OCI-LY3 (cell line): ENCODE results near the gene C4B.

Source experiments
- EZH2phosphoT487 ChIP-seq: fragments of 200-600 bp; shearing (Covaris generic); IDR thresholded peaks from 2 replicates; pipeline ENCODE4 v1.6.1; 2018; ENCODE audit warnings: antibody characterized with exemption, mixed run types, low read depth
- TF ChIP-seq, protein P1 (sequence below): fragments of 200-600, 300-600 bp; sonication (generic); IDR thresholded peaks from 2 replicates; pipeline ENCODE4 v1.5.1; 2014; ENCODE audit warnings: antibody characterized with exemption, low read length, low read depth

DNA sequence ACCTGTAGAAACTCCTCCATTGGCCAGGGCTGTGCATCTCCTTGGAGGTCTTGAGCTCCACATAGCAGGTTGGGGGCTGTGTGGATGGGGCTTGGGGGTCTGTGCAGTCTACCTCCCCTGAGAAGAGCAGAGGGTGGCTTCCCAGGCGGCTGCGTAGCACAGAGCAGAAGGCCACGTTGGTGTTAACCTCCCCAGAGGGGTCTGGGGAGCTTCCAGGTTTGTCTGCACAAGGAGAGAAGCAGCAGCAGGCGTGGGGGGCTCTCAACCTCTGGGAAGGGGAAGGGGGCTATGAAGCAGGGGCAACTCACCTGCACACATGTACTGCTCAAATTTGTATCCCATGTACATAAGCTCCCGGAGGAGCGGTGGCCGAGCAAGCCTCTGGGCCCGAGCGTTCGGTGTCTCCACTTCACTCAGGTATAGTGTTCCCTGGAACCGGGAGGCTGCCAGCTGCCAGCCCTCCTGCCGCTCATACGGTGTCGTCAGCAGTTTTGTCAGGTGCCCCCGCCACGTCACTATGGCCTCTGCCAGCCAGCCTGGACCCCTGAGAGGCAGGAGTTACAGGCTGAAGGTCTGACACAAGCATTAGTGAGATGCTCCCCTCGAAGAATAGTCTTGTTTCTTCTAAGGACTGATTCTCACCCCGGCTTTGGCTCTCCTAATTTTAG lies 43.9 kb upstream of the C4B start:
- TF ChIP-seq, protein P1, sequence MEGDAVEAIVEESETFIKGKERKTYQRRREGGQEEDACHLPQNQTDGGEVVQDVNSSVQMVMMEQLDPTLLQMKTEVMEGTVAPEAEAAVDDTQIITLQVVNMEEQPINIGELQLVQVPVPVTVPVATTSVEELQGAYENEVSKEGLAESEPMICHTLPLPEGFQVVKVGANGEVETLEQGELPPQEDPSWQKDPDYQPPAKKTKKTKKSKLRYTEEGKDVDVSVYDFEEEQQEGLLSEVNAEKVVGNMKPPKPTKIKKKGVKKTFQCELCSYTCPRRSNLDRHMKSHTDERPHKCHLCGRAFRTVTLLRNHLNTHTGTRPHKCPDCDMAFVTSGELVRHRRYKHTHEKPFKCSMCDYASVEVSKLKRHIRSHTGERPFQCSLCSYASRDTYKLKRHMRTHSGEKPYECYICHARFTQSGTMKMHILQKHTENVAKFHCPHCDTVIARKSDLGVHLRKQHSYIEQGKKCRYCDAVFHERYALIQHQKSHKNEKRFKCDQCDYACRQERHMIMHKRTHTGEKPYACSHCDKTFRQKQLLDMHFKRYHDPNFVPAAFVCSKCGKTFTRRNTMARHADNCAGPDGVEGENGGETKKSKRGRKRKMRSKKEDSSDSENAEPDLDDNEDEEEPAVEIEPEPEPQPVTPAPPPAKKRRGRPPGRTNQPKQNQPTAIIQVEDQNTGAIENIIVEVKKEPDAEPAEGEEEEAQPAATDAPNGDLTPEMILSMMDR = no peak
- no peak for TF ChIP-seq EZH2phosphoT487
